NK-92 treated with Interleukin-12 subunit alpha and Interleukin-12 subunit beta, amount 100 ng/mL, for 24 hours (cell line): ENCODE results near the gene GRID1.

Source experiments
- DNase-seq: peaks from one replicate; lab custom pipeline; 2025; lab: John Stamatoyannopoulos, UW

Gene GRID1

GRCh38 chr10:86167121-86167761 is 199.4 kb downstream of the GRID1 start:
- DNase-seq = no peak

GRCh38 chr10:86165666-86166065 is 200.9 kb downstream of the GRID1 start:
- no peak for DNase-seq

- DNase-seq = no peak
Measured at GRCh38 chr10:86164960-86165630, 201.5 kb downstream of the GRID1 start.

- no peak for DNase-seq
Measured at GRCh38 chr10:86164174-86164774, 202.3 kb downstream of the GRID1 start.

GRCh38 chr10:86163522-86164173 is 202.9 kb downstream of the GRID1 start:
- no peak for DNase-seq

- no peak for DNase-seq
Measured at GRCh38 chr10:86162696-86163400, 203.7 kb downstream of the GRID1 start.

- DNase-seq = no peak
Measured at GRCh38 chr10:86162036-86162435, 204.6 kb downstream of the GRID1 start.

- DNase-seq = no peak
Measured at GRCh38 chr10:86160890-86161585, 205.6 kb downstream of the GRID1 start.

- no peak for DNase-seq
Measured at GRCh38 chr10:86159797-86160196, 206.8 kb downstream of the GRID1 start.

- DNase-seq = no peak
Measured at GRCh38 chr10:86155054-86155921, 211.3 kb downstream of the GRID1 start.

GRCh38 chr10:86153751-86154150 is 212.8 kb downstream of the GRID1 start:
- no peak for DNase-seq

GRCh38 chr10:86152911-86153310 is 213.7 kb downstream of the GRID1 start:
- no peak for DNase-seq

GRCh38 chr10:86152354-86152753 is 214.2 kb downstream of the GRID1 start:
- DNase-seq = no peak

GRCh38 chr10:86151613-86152012 is 215.0 kb downstream of the GRID1 start:
- no peak for DNase-seq

- DNase-seq = no peak
Measured at GRCh38 chr10:86149257-86149656, 217.3 kb downstream of the GRID1 start.

GRCh38 chr10:86148117-86148516 is 218.5 kb downstream of the GRID1 start:
- no peak for DNase-seq

GRCh38 chr10:86144301-86144700 is 222.3 kb downstream of the GRID1 start:
- no peak for DNase-seq

GRCh38 chr10:86141896-86142295 is 224.7 kb downstream of the GRID1 start:
- DNase-seq = no peak

GRCh38 chr10:86139066-86139657 is 227.4 kb downstream of the GRID1 start:
- peak; percentile 20 for DNase-seq

GRCh38 chr10:86138551-86139065 is 228.0 kb downstream of the GRID1 start:
- DNase-seq = no peak
